Hippocampal formation (tissue), 2 donors: ENCODE measurements around the gene TBC1D4.
"Not testable (repeated sequence)": the region's sequence is repeated elsewhere in the genome, so short reads cannot be mapped to it uniquely, and the experiment has no call there.

Experiments
- DNase-seq, 2 donors: peaks; one replicate each; lab custom pipeline; 2025; lab: John Stamatoyannopoulos, UW

TBC1D4 gene

GRCh38 chr13:75356421-75356820 lies 125.5 kb downstream of the TBC1D4 start:
- no peak for DNase-seq

- DNase-seq, result no peak
These were observed 126.4 kb downstream of the TBC1D4 start for GRCh38 chr13:75355609-75356008.

- DNase-seq, result no peak
These were observed 128.2 kb downstream of the TBC1D4 start for GRCh38 chr13:75353781-75354193.

GRCh38 chr13:75352641-75353327 lies 129.2 kb downstream of the TBC1D4 start:
- no peak for DNase-seq

GRCh38 chr13:75351538-75351937 lies 130.4 kb downstream of the TBC1D4 start:
- DNase-seq, result not testable (repeated sequence)

GRCh38 chr13:75347925-75348324 lies 134.0 kb downstream of the TBC1D4 start:
- DNase-seq, result no peak

GRCh38 chr13:75347457-75347856 lies 134.5 kb downstream of the TBC1D4 start:
- no peak for DNase-seq

- DNase-seq, result no peak
These were observed 136.8 kb downstream of the TBC1D4 start for GRCh38 chr13:75345193-75345592.

- DNase-seq, result no peak
These were observed 140.9 kb downstream of the TBC1D4 start for GRCh38 chr13:75341028-75341427.

- no peak for DNase-seq
These were observed 142.2 kb downstream of the TBC1D4 start for GRCh38 chr13:75339635-75340374.

- no peak for DNase-seq
These were observed 147.1 kb downstream of the TBC1D4 start for GRCh38 chr13:75334634-75335447.

GRCh38 chr13:75333103-75333502 lies 148.9 kb downstream of the TBC1D4 start:
- no peak for DNase-seq

GRCh38 chr13:75331792-75332349 lies 150.1 kb downstream of the TBC1D4 start:
- no peak for DNase-seq

GRCh38 chr13:75330770-75331169 lies 151.2 kb downstream of the TBC1D4 start:
- no peak for DNase-seq

GRCh38 chr13:75329723-75330122 lies 152.2 kb downstream of the TBC1D4 start:
- DNase-seq, result no peak

GRCh38 chr13:75329097-75329496 lies 152.9 kb downstream of the TBC1D4 start:
- DNase-seq, result no peak

- no peak for DNase-seq
These were observed 154.8 kb downstream of the TBC1D4 start for GRCh38 chr13:75327135-75327510.

- DNase-seq, result no peak
These were observed 155.5 kb downstream of the TBC1D4 start for GRCh38 chr13:75326173-75327134.

GRCh38 chr13:75325711-75326110 lies 156.3 kb downstream of the TBC1D4 start:
- DNase-seq, result no peak

- DNase-seq, result no peak
These were observed 157.5 kb downstream of the TBC1D4 start for GRCh38 chr13:75324413-75324940.

GRCh38 chr13:75321084-75321483 lies 160.9 kb downstream of the TBC1D4 start:
- no peak for DNase-seq
